ENCODE measurements around the gene SORCS2.
A peak's percentile ranks its signal among the peaks of the same experiment; 100 is the strongest.

SORCS2 gene

GRCh38 chr4:7332216-7333023 lies 140.1 kb downstream of the SORCS2 start:
- H3K4me3 ChIP-seq (ENCODE audit: low read depth, low read length) = no peak overlapping the region
- CTCF ChIA-PET = interaction anchor here (1.2 to 6.1 kb wide), 4 partner anchors 9 to 141 kb away, joined by 4 to 49 read pairs (median 11); partner anchors contain the start of gene SORCS2
- POLR2A ChIA-PET = no interaction called here
- no peak for TF ChIP-seq CTCF (IDR thresholded peaks at IDR 0.05; ENCODE audit: insufficient read depth, low read length, missing control alignments)
- DNase-seq (ENCODE audit: low read depth, low spot score) = no peak

- TF ChIP-seq CTCF (IDR thresholded peaks at IDR 0.05; ENCODE audit: insufficient read depth, low read length, missing control alignments) = no peak
- ChIA-PET POLR2A (no interaction called here), CTCF (interaction anchor here (0.7 to 6.1 kb wide), 5 partner anchors 9 to 141 kb away, joined by 3 to 49 read pairs (median 23); partner anchors contain the start of gene SORCS2)
Measured at GRCh38 chr4:7333024-7333780, 140.9 kb downstream of the SORCS2 start.

GRCh38 chr4:7333801-7334421 lies 141.6 kb downstream of the SORCS2 start:
- no peak for TF ChIP-seq CTCF (IDR thresholded peaks at IDR 0.05; ENCODE audit: insufficient read depth, low read length, missing control alignments)
- POLR2A ChIA-PET = interaction anchor here (0.6 kb wide), 1 partner anchor 142 kb away, joined by 3 read pairs; the partner anchor contains the start of gene SORCS2
- no peak for DNase-seq (ENCODE audit: low read depth, low spot score)
- CTCF ChIA-PET = interaction anchor here (0.7 to 6.1 kb wide), 5 partner anchors 8 to 142 kb away, joined by 3 to 49 read pairs (median 23); partner anchors contain the start of gene SORCS2
- H3K4me3 ChIP-seq (ENCODE audit: low read depth, low read length) = no peak overlapping the region

More at GRCh38 chr4:7333024-7333780, 140.9 kb downstream of the SORCS2 start:
- H3K4me3 ChIP-seq (ENCODE audit: low read depth, low read length) = no peak overlapping the region
- DNase-seq (ENCODE audit: low read depth, low spot score) = no peak

- no peak for DNase-seq (ENCODE audit: low read depth, low spot score)
- no peak overlapping the region for H3K4me3 ChIP-seq (ENCODE audit: low read depth, low read length)
- ChIA-PET POLR2A (interaction anchor here (0.6 kb wide), 1 partner anchor 142 kb away, joined by 3 read pairs; the partner anchor contains the start of gene SORCS2), CTCF (interaction anchor here (0.6 to 6.1 kb wide), 14 partner anchors 9 to 408 kb away, joined by 3 to 49 read pairs (median 4); partner anchors contain the start of gene SORCS2)
- TF ChIP-seq CTCF (IDR thresholded peaks at IDR 0.05; ENCODE audit: insufficient read depth, low read length, missing control alignments) = no peak
Measured at GRCh38 chr4:7334521-7335275, 142.4 kb downstream of the SORCS2 start.

GRCh38 chr4:7335344-7336066 lies 143.2 kb downstream of the SORCS2 start:
- peak; percentile 87 for TF ChIP-seq CTCF (IDR thresholded peaks at IDR 0.05; ENCODE audit: insufficient read depth, low read length, missing control alignments)
- POLR2A ChIA-PET = interaction anchor here (0.5 kb wide), 1 partner anchor 144 kb away, joined by 3 read pairs; no protein-coding TSS in a partner anchor

More at GRCh38 chr4:7335344-7336066, 143.2 kb downstream of the SORCS2 start:
- no peak for DNase-seq (ENCODE audit: low read depth, low spot score)
- no peak overlapping the region for H3K4me3 ChIP-seq (ENCODE audit: low read depth, low read length)
- CTCF ChIA-PET = interaction anchor here (0.6 to 6.1 kb wide), 22 partner anchors 9 to 407 kb away, joined by 3 to 49 read pairs (median 4); partner anchors contain the start of gene SORCS2
